ENCODE data around the gene ZC2HC1B.

The ZC2HC1B gene

GRCh38 chr6:143822584-143823024 is 41.7 kb upstream of the ZC2HC1B start:
- Histone ChIP-seq H3K4me2 (ENCODE audit: low read length) (no peak overlapping the region), H3K36me3 (ENCODE audit: control insufficient read depth, low read length) (no peaks in the 10 kb centered on the region), H3K9me2 (replicated peaks; ENCODE audit: control insufficient read depth, low read length) (no peaks in the 10 kb centered on the region), H3K4me1 (ENCODE audit: control insufficient read depth, low read length) (no peaks in the 10 kb centered on the region), H3K4me3 (ENCODE audit: low read length) (no peak overlapping the region), H4K20me1 (ENCODE audit: control insufficient read depth, insufficient read depth, low read depth, low read length) (no peaks in the 10 kb centered on the region), H3K9me3 (ENCODE audit: control insufficient read depth, insufficient read depth, low read length) (no peaks in the 10 kb centered on the region), H3K79me2 (ENCODE audit: control insufficient read depth, low read length) (no peaks in the 10 kb centered on the region), H3K27me3 (ENCODE audit: control insufficient read depth, low read length) (no peaks in the 10 kb centered on the region), H3K27ac (ENCODE audit: low read depth, low read length) (no peak overlapping the region), H3F3A (ENCODE audit: control insufficient read depth, insufficient read depth) (no peaks in the 10 kb centered on the region)
- TF ChIP-seq EZH2phosphoT487 (IDR thresholded peaks at IDR 0.05; ENCODE audit: borderline replicate concordance, low read length): no peak
- no peak for TF ChIP-seq CTCF (IDR thresholded peaks at IDR 0.05; ENCODE audit: low read depth, low read length, poor library complexity, severe bottlenecking)

- H3K79me2 ChIP-seq (ENCODE audit: control insufficient read depth, low read length): no peaks in the 10 kb centered on the region
- H3K9me2 ChIP-seq (replicated peaks; ENCODE audit: control insufficient read depth, low read length): no peaks in the 10 kb centered on the region
- TF ChIP-seq CTCF (IDR thresholded peaks at IDR 0.05; ENCODE audit: low read depth, low read length, poor library complexity, severe bottlenecking): no peak
- TF ChIP-seq EZH2phosphoT487 (IDR thresholded peaks at IDR 0.05; ENCODE audit: borderline replicate concordance, low read length): no peak
- H3K27ac ChIP-seq (ENCODE audit: low read depth, low read length): no peak overlapping the region
- no peaks in the 10 kb centered on the region for H3K4me1 ChIP-seq (ENCODE audit: control insufficient read depth, low read length)
- no peaks in the 10 kb centered on the region for H3K27me3 ChIP-seq (ENCODE audit: control insufficient read depth, low read length)
- H3K9me3 ChIP-seq (ENCODE audit: control insufficient read depth, insufficient read depth, low read length): no peaks in the 10 kb centered on the region
- no peaks in the 10 kb centered on the region for H3K36me3 ChIP-seq (ENCODE audit: control insufficient read depth, low read length)
- H3K4me3 ChIP-seq (ENCODE audit: low read length): no peak overlapping the region
- no peaks in the 10 kb centered on the region for H3F3A ChIP-seq (ENCODE audit: control insufficient read depth, insufficient read depth)
- no peaks in the 10 kb centered on the region for H4K20me1 ChIP-seq (ENCODE audit: control insufficient read depth, insufficient read depth, low read depth, low read length)
- H3K4me2 ChIP-seq (ENCODE audit: low read length): no peak overlapping the region
These were observed 40.7 kb upstream of the ZC2HC1B start for GRCh38 chr6:143823548-143823947.

- Histone ChIP-seq H3K4me3 (ENCODE audit: low read length) (no peak overlapping the region), H4K20me1 (ENCODE audit: control insufficient read depth, insufficient read depth, low read depth, low read length) (no peaks in the 10 kb centered on the region), H3K9me3 (ENCODE audit: control insufficient read depth, insufficient read depth, low read length) (no peaks in the 10 kb centered on the region), H3K4me1 (ENCODE audit: control insufficient read depth, low read length) (no peaks in the 10 kb centered on the region), H3K27me3 (ENCODE audit: control insufficient read depth, low read length) (no peaks in the 10 kb centered on the region), H3K27ac (ENCODE audit: low read depth, low read length) (no peak overlapping the region), H3K4me2 (ENCODE audit: low read length) (no peak overlapping the region), H3K79me2 (ENCODE audit: control insufficient read depth, low read length) (no peaks in the 10 kb centered on the region), H3K9me2 (replicated peaks; ENCODE audit: control insufficient read depth, low read length) (no peaks in the 10 kb centered on the region), H3F3A (ENCODE audit: control insufficient read depth, insufficient read depth) (no peaks in the 10 kb centered on the region), H3K36me3 (ENCODE audit: control insufficient read depth, low read length) (no peaks in the 10 kb centered on the region)
- TF ChIP-seq CTCF (IDR thresholded peaks at IDR 0.05; ENCODE audit: low read depth, low read length, poor library complexity, severe bottlenecking) (no peak), EZH2phosphoT487 (IDR thresholded peaks at IDR 0.05; ENCODE audit: borderline replicate concordance, low read length) (no peak)
These were observed 35.7 kb upstream of the ZC2HC1B start for GRCh38 chr6:143828572-143828971.

GRCh38 chr6:143836150-143836549 is 28.1 kb upstream of the ZC2HC1B start:
- TF ChIP-seq CTCF (IDR thresholded peaks at IDR 0.05; ENCODE audit: low read depth, low read length, poor library complexity, severe bottlenecking): no peak
- H3K4me3 ChIP-seq (ENCODE audit: low read length): no peak overlapping the region

More at GRCh38 chr6:143836150-143836549, 28.1 kb upstream of the ZC2HC1B start:
- H3K9me3 ChIP-seq (ENCODE audit: control insufficient read depth, insufficient read depth, low read length): no peaks in the 10 kb centered on the region
- H3K9me2 ChIP-seq (replicated peaks; ENCODE audit: control insufficient read depth, low read length): no peaks in the 10 kb centered on the region
- H4K20me1 ChIP-seq (ENCODE audit: control insufficient read depth, insufficient read depth, low read depth, low read length): no peaks in the 10 kb centered on the region
- H3K4me1 ChIP-seq (ENCODE audit: control insufficient read depth, low read length): no peaks in the 10 kb centered on the region
- no peaks in the 10 kb centered on the region for H3K27me3 ChIP-seq (ENCODE audit: control insufficient read depth, low read length)
- no peaks in the 10 kb centered on the region for H3K79me2 ChIP-seq (ENCODE audit: control insufficient read depth, low read length)
- H3K27ac ChIP-seq (ENCODE audit: low read depth, low read length): no peak overlapping the region
- H3K36me3 ChIP-seq (ENCODE audit: control insufficient read depth, low read length): no peaks in the 10 kb centered on the region
- H3F3A ChIP-seq (ENCODE audit: control insufficient read depth, insufficient read depth): no peaks in the 10 kb centered on the region
- no peak overlapping the region for H3K4me2 ChIP-seq (ENCODE audit: low read length)

Measured in DOHH2 (cell line).